Thyroid gland (tissue), 4 donors: ENCODE measurements around the gene TRUB2. TPM values are rescaled to one million over a fixed set of nuclear protein-coding genes. Genes with fewer than 3 reads are reported as not detected.

Experiments used
- DNase-seq, 2 donors: peaks; one replicate each; pipeline ENCODE4 v3.0.0-alpha.2; 2019
- H3K27ac ChIP-seq, 3 donors: fragments of 200-600 bp; sonication (generic); 1 replicate in 2 of 3; 2 replicates in 1 of 3; pipeline ENCODE4 v1.5.1; 2016 to 2019; ENCODE audit warnings: mild to moderate bottlenecking in 1 of 3, moderate library complexity in 1 of 3
- H3K27me3 ChIP-seq: fragments of 200-600 bp; sonication (generic); one replicate; pipeline ENCODE4 v1.5.1; 2019
- H3K36me3 ChIP-seq, 2 donors: fragments of 200-600 bp; sonication (generic); one replicate each; pipeline ENCODE4 v1.5.1; 2016 to 2019
- H3K4me1 ChIP-seq, 2 donors: fragments of 200-600 bp; sonication (generic); one replicate each; pipeline ENCODE4 v1.5.1; 2017 to 2019
- H3K4me3 ChIP-seq, 3 donors: fragments of 200-600 bp; sonication (generic); replicated peaks in 1 of 3; 1 replicate in 2 of 3; 2 replicates in 1 of 3; pipeline ENCODE4 v1.5.1; 2016; ENCODE audit warnings: mild to moderate bottlenecking in 1 of 3
- H3K9me3 ChIP-seq: fragments of 200-600 bp; sonication (generic); one replicate; pipeline ENCODE4 v1.5.1; 2017
- CTCF ChIP-seq, 6 experiments: fragments of 200-600 bp in 3 of 6; fragments of 450-650 bp in 3 of 6; sonication (generic) in 3 of 6; IDR thresholded peaks; one replicate each; pipeline ENCODE4 v1.5.1; 2016 to 2019; ENCODE audit warnings: antibody characterized with exemption in 6 of 6, mild to moderate bottlenecking in 2 of 6, inconsistent platforms in 1 of 6, moderate library complexity in 1 of 6
- POLR2A ChIP-seq, 2 donors: fragments of 450-650 bp; IDR thresholded peaks; one replicate each; pipeline ENCODE4 v1.6.1; 2017; ENCODE audit warnings: antibody characterized with exemption in 2 of 2, mild to moderate bottlenecking in 2 of 2, moderate library complexity in 1 of 2
- WGBS, 2 donors: methylation state at CpG; one replicate each; pipeline ENCODE4 v1.1.5; 2017; 5-methylcytosine and 5-hydroxymethylcytosine counted together
- intact Hi-C: fragments of 100-400 bp; cut with DNase I; formaldehyde crosslinking; loops from one replicate; pipeline ENCODE4 v1.15.1; 2023
- total RNA-seq, 4 donors: library from RNA; depleted of rRNA; stranded (reverse); fragments of >200 nt; gene quantifications; one replicate each; pipeline ENCODE4 v1.2.3, GENCODE V29; 2016

Gene TRUB2
- total RNA-seq, 4 donors from 2014 or later: 8.3 to 19.2 (median 16.6) TPM

- Histone ChIP-seq H3K27me3 (no peaks in the 10 kb centered on the region), H3K9me3 (no peaks in the 10 kb centered on the region), H3K27ac (no peak overlapping the region), H3K4me3 (no peak overlapping the region), H3K36me3 (peaks cover 64 to 72% of the 10 kb centered on the region in 2 donors), H3K4me1 (no peaks in the 10 kb centered on the region)
- WGBS, 2 donors: 97% methylated on average over 15 to 17 of the region's 17 CpGs
- intact Hi-C loops: no loop called here
- DNase-seq: no peak
- TF ChIP-seq POLR2A (IDR thresholded peaks at IDR 0.05): no peak
- no peak for TF ChIP-seq CTCF (IDR thresholded peaks at IDR 0.05)
Observed at GRCh38 chr9:128260340-128260739, 61.9 kb downstream of the TRUB2 start.

GRCh38 chr9:128259156-128259555, 63.1 kb downstream of the TRUB2 start:
- Histone ChIP-seq H3K9me3 (no peaks in the 10 kb centered on the region), H3K27ac (no peak overlapping the region), H3K4me1 (no peaks in the 10 kb centered on the region), H3K36me3 (peaks cover 62 to 65% of the 10 kb centered on the region in 2 donors), H3K27me3 (no peaks in the 10 kb centered on the region), H3K4me3 (no peak overlapping the region)
- no peak for TF ChIP-seq CTCF (IDR thresholded peaks at IDR 0.05)
- TF ChIP-seq POLR2A (IDR thresholded peaks at IDR 0.05): no peak
- no peak for DNase-seq
- 93 to 97% methylated on average over 5 to 9 of the region's 9 CpGs for WGBS, 2 donors
- intact Hi-C loops: no loop called here

- intact Hi-C loops: no loop called here
- H3K27me3 ChIP-seq: no peaks in the 10 kb centered on the region
- no peak for DNase-seq
- H3K9me3 ChIP-seq: no peaks in the 10 kb centered on the region
- WGBS, 2 donors: 91 to 94% methylated on average over 6 of the region's 6 CpGs
- H3K36me3 ChIP-seq: peaks cover 62 to 65% of the 10 kb centered on the region in 2 donors
- H3K4me1 ChIP-seq: no peaks in the 10 kb centered on the region
- TF ChIP-seq POLR2A (IDR thresholded peaks at IDR 0.05) (no peak), CTCF (IDR thresholded peaks at IDR 0.05) (no peak)
- no peak overlapping the region for H3K27ac ChIP-seq
- H3K4me3 ChIP-seq: no peak overlapping the region
Observed at GRCh38 chr9:128258326-128258725, 63.9 kb downstream of the TRUB2 start.

GRCh38 chr9:128257907-128258306, 64.3 kb downstream of the TRUB2 start:
- H3K27me3 ChIP-seq: no peaks in the 10 kb centered on the region
- H3K36me3 ChIP-seq: peaks cover 61 to 62% of the 10 kb centered on the region in 2 donors
- H3K27ac ChIP-seq: no peak overlapping the region
- DNase-seq: no peak
- TF ChIP-seq CTCF (IDR thresholded peaks at IDR 0.05): no peak
- H3K4me1 ChIP-seq: no peaks in the 10 kb centered on the region
- no peaks in the 10 kb centered on the region for H3K9me3 ChIP-seq
- WGBS, 2 donors: 95 to 100% methylated on average over 1 to 8 of the region's 11 CpGs
- no peak overlapping the region for H3K4me3 ChIP-seq
- intact Hi-C loops: no loop called here

GRCh38 chr9:128257086-128257825, 65.0 kb downstream of the TRUB2 start:
- Histone ChIP-seq H3K27me3 (no peaks in the 10 kb centered on the region), H3K4me1 (no peaks in the 10 kb centered on the region), H3K4me3 (no peak overlapping the region), H3K27ac (no peak overlapping the region), H3K36me3 (peaks cover 55% of the 10 kb centered on the region in 2 donors), H3K9me3 (no peaks in the 10 kb centered on the region)
- WGBS, 2 donors: 91 to 92% methylated on average over 19 of the region's 23 CpGs
- TF ChIP-seq CTCF (IDR thresholded peaks at IDR 0.05): no peak
- no peak for TF ChIP-seq POLR2A (IDR thresholded peaks at IDR 0.05)
- intact Hi-C loops: no loop called here
- no peak for DNase-seq
